SK-N-MC (cell line): ENCODE results near the gene SLC25A28.

Experiments
- EZH2 ChIP-seq: fragments of 200-600 bp; sonication (generic); IDR thresholded peaks from one replicate; pipeline ENCODE4 v1.6.1; 2017; ENCODE audit warnings: antibody characterized with exemption
- FOXP2 ChIP-seq: optimal IDR thresholded peaks from 2 replicates; pipeline ENCODE3; 2011; ENCODE audit warnings: mild to moderate bottlenecking, moderate library complexity; ENCODE audit not compliant: insufficient read depth; ENCODE audit errors: extremely low read length, control extremely low read depth
- POLR2AphosphoS5 ChIP-seq: IDR thresholded peaks from 2 replicates; pipeline ENCODE4 v1.6.1; 2012; ENCODE audit warnings: mild to moderate bottlenecking, low read depth, low read length, borderline replicate concordance

GRCh38 chr10:99590799-99591198 is 29.4 kb downstream of the SLC25A28 start:
- no peak for TF ChIP-seq EZH2
- no peak for TF ChIP-seq POLR2AphosphoS5
- no peak for TF ChIP-seq FOXP2
